ENCODE results near the gene LGALS12.

GRCh38 chr11:63504054-63504453 lies 1.8 kb upstream of the LGALS12 start:
- TF ChIP-seq, protein P1, sequence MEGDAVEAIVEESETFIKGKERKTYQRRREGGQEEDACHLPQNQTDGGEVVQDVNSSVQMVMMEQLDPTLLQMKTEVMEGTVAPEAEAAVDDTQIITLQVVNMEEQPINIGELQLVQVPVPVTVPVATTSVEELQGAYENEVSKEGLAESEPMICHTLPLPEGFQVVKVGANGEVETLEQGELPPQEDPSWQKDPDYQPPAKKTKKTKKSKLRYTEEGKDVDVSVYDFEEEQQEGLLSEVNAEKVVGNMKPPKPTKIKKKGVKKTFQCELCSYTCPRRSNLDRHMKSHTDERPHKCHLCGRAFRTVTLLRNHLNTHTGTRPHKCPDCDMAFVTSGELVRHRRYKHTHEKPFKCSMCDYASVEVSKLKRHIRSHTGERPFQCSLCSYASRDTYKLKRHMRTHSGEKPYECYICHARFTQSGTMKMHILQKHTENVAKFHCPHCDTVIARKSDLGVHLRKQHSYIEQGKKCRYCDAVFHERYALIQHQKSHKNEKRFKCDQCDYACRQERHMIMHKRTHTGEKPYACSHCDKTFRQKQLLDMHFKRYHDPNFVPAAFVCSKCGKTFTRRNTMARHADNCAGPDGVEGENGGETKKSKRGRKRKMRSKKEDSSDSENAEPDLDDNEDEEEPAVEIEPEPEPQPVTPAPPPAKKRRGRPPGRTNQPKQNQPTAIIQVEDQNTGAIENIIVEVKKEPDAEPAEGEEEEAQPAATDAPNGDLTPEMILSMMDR (IDR thresholded peaks at IDR 0.05) = no peak
- no peak for TF ChIP-seq POLR2A (IDR thresholded peaks at IDR 0.05)
